Measurements from ENCODE around the gene TIGAR. TPM values are rescaled to one million over a fixed set of nuclear protein-coding genes. Genes with fewer than 3 reads are reported as not detected.

TIGAR gene
- total RNA-seq, 1 experiment from 2014 or later = 18.4 TPM

- no peak for DNase-seq (ENCODE audit: low read depth)
Measured at GRCh38 chr12:4301932-4302501, 19.0 kb upstream of the TIGAR start.

GRCh38 chr12:4302881-4303280 lies 18.1 kb upstream of the TIGAR start:
- DNase-seq (ENCODE audit: low read depth) = no peak

GRCh38 chr12:4303750-4304149 lies 17.3 kb upstream of the TIGAR start:
- DNase-seq (ENCODE audit: low read depth) = no peak

GRCh38 chr12:4307593-4308333 lies 13.2 kb upstream of the TIGAR start:
- peak; percentile 62 for DNase-seq (ENCODE audit: low read depth)

GRCh38 chr12:4308334-4308950 lies 12.6 kb upstream of the TIGAR start:
- DNase-seq (ENCODE audit: low read depth) = no peak

GRCh38 chr12:4311776-4312175 lies 9.2 kb upstream of the TIGAR start:
- no peak for DNase-seq (ENCODE audit: low read depth)

GRCh38 chr12:4312251-4312650 lies 8.8 kb upstream of the TIGAR start:
- DNase-seq (ENCODE audit: low read depth) = no peak

GRCh38 chr12:4320497-4320852 lies 538 bp upstream of the TIGAR start:
- DNase-seq (ENCODE audit: low read depth) = no peak

- no peak for DNase-seq (ENCODE audit: low read depth)
Measured at GRCh38 chr12:4322726-4323125, 1.7 kb downstream of the TIGAR start.

GRCh38 chr12:4323396-4323795 lies 2.4 kb downstream of the TIGAR start:
- no peak for DNase-seq (ENCODE audit: low read depth)

GRCh38 chr12:4324366-4324765 lies 3.4 kb downstream of the TIGAR start:
- DNase-seq (ENCODE audit: low read depth) = no peak

GRCh38 chr12:4325966-4326365 lies 5.0 kb downstream of the TIGAR start:
- DNase-seq (ENCODE audit: low read depth) = no peak

- no peak for DNase-seq (ENCODE audit: low read depth)
Measured at GRCh38 chr12:4327293-4327692, 6.3 kb downstream of the TIGAR start.

GRCh38 chr12:4330203-4330602 lies 9.2 kb downstream of the TIGAR start:
- DNase-seq (ENCODE audit: low read depth) = no peak

GRCh38 chr12:4331221-4331620 lies 10.2 kb downstream of the TIGAR start:
- DNase-seq (ENCODE audit: low read depth) = no peak

- no peak for DNase-seq (ENCODE audit: low read depth)
Measured at GRCh38 chr12:4331842-4332241, 10.8 kb downstream of the TIGAR start.

- DNase-seq (ENCODE audit: low read depth) = no peak
Measured at GRCh38 chr12:4346931-4347330, 25.9 kb downstream of the TIGAR start.

GRCh38 chr12:4353785-4354208 lies 32.8 kb downstream of the TIGAR start:
- no peak for DNase-seq (ENCODE audit: low read depth)

- no peak for DNase-seq (ENCODE audit: low read depth)
Measured at GRCh38 chr12:4355156-4356040, 34.4 kb downstream of the TIGAR start.

- peak; percentile 49 for DNase-seq (ENCODE audit: low read depth)
Measured at GRCh38 chr12:4356041-4356327, 35.0 kb downstream of the TIGAR start.

- no peak for DNase-seq (ENCODE audit: low read depth)
Measured at GRCh38 chr12:4366090-4366489, 45.1 kb downstream of the TIGAR start.

GRCh38 chr12:4369548-4369947 lies 48.5 kb downstream of the TIGAR start:
- no peak for DNase-seq (ENCODE audit: low read depth)

All from LHCN-M2 (cell line).